AG08396 (cell line): Measurements from ENCODE around the gene SLC22A1.

ENCODE experiments used
- DNase-seq: peaks from one replicate; pipeline ENCODE4 v3.0.0; 2012; ENCODE audit warnings: low spot score, mixed read lengths

Gene SLC22A1

DNA sequence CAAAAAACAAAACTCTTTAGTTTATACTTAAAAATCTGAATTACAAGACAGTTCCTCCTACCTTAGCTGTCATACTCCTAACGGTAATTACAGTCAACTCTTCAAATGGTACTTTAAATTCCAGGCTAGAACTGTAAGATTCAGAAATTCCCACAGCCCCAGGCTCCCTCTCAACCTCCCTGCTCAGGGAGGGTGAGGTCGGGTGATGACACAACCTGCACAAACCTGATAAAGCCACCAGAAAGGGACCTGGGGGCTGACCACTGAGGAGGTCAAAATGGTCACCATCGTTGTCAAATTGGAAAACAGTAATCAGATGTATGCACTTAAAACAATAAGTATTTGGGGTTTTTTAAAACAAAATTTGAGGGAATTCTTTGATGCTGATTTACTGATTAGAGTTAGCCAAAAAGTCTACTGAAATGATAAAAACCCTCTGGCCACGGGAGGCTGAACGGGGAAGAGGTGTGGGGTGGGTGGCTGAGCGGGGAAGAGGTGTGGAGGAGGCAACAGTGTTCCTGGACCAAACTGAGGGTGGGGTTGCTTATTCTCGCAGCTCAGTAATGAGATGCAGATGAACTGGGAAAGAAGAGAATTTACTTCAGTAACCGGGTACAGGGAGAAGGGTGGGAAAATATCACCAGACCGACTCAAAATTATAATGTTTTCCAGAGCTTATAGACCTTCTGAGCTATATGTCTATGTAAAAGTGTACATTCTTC lies 52.4 kb downstream of the SLC22A1 start:
- DNase-seq: no peak

DNA sequence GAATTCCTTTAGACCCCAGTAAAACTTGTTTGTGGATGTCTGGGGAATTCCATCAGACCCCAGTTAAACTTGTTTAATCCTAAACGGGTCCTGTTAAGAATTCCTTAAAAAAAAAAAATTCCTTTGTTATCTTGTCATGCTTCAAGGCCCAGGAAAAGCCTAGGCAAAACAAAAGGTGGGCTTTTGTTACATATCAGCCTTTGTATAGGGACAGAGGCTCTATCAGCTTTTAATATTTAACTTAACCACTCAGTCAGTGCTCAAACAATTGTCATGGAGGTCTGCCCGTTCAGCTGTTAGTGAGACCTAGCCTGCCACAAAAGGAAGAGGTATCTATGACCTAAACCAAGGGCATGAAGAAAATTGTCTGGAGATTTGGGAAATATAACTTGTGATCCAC lies 53.1 kb downstream of the SLC22A1 start:
- no peak for DNase-seq

DNA sequence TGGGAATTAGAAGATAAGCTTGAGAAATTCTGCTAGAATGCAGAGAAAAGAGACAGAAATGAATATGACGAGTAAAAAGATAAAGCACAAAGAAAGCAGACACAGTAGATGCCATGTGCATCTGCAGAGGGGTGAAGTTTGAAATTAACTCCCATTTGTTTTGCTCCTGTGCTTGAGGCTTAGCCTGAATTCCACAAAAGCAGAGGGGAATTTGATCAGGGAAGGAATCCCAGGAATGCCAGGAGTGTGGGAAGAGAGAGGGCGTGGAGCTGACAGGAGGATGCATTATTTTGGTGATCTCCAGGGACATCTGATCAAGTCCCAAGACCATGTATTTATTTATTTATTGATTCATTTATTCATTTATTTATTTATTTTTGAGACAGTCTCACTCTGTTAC lies 55.6 kb downstream of the SLC22A1 start:
- DNase-seq: no peak

DNA sequence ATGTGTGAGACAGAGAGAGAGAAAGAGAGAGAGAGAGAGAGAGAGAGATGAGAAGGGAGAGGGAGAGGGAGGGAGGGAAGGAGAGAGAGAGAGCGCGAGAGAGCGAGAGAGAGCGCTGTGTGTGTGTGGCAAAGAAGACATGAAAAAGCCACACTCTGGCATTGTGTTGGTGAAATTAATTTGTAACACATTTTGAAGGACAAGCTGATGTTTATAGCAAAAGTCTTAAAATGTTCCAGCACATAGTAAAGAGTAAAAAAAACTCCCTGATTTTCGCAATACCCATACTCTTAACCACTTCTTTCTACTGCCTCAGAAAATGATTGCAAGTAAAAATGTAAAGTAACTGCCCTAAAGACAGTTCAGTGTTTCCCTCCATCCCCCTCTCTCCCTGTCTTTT lies 56.7 kb downstream of the SLC22A1 start:
- no peak for DNase-seq

DNA sequence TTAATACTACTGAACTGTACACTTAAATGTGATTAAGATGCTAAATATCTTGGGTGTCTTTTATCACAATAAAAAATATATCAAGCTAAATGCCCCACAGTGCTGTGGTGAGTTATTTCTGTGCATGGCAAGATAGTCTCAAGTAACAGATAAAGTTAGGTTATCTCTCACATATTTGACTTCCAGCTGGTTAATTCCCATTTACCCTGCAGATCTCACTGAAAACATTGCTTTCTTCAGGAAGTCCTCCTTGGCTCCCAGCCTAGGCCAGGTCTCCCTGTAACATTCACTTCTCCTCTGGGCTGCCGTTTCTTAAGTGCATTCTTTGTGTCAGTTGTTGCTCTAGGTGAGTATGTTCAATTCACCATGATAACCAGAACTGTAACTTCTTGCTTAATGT lies 59.1 kb downstream of the SLC22A1 start:
- DNase-seq: no peak

GRCh38 chr6:160188773-160189172 lies 67.2 kb downstream of the SLC22A1 start:
- DNase-seq: no peak

- no peak for DNase-seq
Measured at GRCh38 chr6:160190081-160190480, 68.5 kb downstream of the SLC22A1 start.

DNA sequence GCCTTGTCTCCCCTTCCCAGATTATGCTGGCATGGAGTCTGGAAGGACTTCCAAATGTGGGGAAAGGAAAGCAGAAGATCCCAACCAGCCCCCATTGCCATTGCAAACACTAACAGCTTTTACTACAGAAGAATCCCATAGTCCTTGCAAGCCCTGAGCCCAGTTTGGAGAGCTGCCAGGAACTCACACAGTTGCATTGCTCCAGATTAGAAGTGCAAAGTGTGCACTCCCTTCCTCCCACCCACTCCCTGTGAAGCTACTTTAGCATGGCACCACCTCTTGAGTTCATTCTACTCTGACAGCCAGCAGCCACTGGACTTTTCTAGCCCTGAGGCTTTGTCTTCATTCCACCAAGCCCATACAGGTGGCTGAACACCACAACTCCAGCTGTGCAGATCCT lies 69.4 kb downstream of the SLC22A1 start:
- DNase-seq: no peak

GRCh38 chr6:160192840-160193239 lies 71.2 kb downstream of the SLC22A1 start:
- no peak for DNase-seq

GRCh38 chr6:160194808-160195207 lies 73.2 kb downstream of the SLC22A1 start:
- no peak for DNase-seq

DNA sequence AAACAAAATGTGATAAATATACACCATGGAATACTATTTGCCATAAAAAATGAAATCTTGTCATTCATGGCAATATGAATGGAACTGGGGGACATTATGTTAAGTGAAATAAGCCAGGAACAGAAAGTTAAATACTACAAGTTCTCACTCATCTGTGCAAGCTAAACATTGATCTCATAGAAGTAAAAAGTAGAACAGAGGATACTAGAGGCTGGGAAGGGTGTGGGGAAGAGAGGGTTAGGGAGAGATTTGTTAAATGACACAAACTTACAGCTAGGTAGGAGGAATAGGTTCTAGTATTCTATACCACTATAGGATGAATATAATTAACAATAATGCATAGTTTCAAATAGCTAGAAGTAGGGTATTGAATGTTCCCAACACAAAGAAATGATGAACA lies 76.0 kb downstream of the SLC22A1 start:
- no peak for DNase-seq

DNA sequence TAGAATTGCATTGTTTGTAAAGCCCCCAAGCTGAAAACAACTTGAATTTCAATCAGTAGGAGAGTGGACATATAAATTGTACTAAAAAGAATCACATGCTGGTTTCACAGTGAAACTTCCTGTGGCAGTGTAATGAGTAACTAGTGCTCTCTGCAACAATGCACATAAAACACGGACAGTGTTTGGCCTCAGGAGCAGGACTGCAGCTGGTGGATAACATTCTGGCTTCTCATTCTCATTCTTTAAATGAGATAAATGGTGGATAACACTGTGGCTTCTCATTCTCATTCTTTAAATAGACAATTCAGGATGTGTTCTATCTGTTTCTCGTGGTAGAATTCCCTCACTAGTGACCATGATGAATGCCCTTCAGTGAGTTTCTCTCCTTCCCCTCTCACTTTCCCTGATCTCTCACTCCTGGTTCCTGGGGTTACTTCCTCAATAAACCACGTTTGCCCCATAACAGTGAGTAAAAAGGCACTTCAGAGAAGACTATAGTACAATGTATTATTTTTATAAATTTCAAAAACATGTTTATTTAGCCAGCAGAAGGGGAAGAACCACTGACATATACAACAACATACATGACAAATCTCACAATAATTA lies 77.1 kb downstream of the SLC22A1 start:
- no peak for DNase-seq

DNA sequence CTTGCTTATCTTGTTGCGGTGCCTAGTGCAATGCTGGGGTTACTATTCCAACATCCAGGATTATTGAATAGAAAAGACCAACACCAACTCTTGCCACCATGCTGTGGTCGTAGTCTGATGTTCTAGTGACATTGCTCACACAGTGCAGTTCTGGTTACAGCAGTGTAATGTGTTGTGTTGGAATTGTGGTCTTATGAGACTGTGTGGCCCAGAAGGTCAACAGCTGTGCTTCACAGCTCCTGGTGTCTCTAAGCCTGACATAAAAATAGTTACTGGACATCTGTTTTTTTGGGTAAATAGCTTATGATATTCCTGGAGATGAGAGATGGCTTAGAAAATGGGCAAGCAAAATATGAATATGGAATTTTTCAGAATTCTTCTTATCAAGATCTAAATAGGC lies 79.4 kb downstream of the SLC22A1 start:
- DNase-seq: no peak

DNA sequence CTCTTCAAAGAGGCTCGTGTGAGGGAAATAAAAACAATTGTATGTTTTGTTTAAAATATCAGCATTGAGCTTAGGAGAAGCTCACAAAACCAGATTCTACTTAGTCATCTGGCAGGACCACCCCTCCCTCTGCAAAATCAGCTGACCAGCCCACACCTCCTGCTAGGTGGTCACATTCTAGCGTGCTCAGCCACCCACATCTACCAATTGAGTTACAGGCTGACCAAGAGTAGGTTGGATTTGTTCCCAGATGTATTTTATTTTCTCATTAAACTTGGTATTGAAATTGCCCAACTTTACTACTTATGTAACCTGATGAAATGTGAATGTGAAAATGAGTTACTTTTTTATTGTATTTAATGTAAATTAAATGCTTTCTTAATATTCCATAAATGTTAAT lies 80.8 kb downstream of the SLC22A1 start:
- no peak for DNase-seq

DNA sequence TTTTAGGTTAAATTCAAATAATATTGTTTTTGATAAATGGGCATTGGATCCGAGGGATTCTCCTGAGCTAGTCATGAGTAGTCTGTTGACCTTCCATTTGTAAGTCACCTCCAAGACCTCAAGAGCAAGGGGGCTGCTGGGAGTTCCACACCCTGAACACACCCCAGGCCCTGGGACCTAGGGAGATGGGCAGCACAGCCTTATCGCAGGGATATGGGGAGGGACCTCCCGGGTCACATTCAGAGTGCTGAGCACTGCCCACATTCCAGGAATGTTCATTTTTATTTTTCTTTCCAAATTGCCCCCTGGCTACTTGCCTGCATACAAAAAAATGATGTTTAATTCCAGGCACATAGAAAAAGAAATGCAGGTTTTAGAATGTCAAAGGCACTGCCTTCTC lies 81.5 kb downstream of the SLC22A1 start:
- no peak for DNase-seq

- no peak for DNase-seq
Measured at GRCh38 chr6:160203522-160203921, 81.9 kb downstream of the SLC22A1 start.

DNA sequence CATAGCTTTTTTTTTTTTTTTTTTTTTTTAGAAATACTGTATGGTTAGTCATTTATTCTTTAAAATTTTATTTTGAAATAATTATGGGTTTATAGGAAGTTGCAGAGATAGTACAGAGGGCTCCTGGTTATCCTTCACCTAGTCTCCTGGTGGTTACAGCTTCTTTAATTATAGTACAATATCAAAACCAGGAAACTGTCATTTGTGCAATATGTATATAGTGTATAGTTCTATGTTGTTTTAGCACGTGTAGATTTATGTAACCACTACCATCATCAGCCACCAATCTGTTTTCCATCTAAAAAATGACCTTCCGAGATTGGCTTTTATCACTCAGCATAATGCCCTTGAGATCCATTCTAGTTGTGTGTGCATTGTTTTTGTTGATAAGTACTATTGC lies 82.3 kb downstream of the SLC22A1 start:
- DNase-seq: no peak

- no peak for DNase-seq
Measured at GRCh38 chr6:160204710-160205109, 83.1 kb downstream of the SLC22A1 start.

- no peak for DNase-seq
Measured at GRCh38 chr6:160207618-160208017, 86.0 kb downstream of the SLC22A1 start.
